Osteoblast (primary cell): ENCODE data around the gene CBX2. TPM values are rescaled to one million over a fixed set of nuclear protein-coding genes. Genes with fewer than 3 reads are reported as not detected.
"Not testable (repeated sequence)": the region's sequence is repeated elsewhere in the genome, so short reads cannot be mapped to it uniquely, and the experiment has no call there.

Experiments used
- DNase-seq: peaks from one replicate; pipeline ENCODE4 v3.0.0; 2011; ENCODE audit warnings: low spot score, mixed read lengths; ENCODE audit not compliant: insufficient read length; ENCODE audit errors: missing footprints
- H2AFZ ChIP-seq: 2 replicates; pipeline ENCODE4 v1.6.0; 2011; ENCODE audit warnings: mild to moderate bottlenecking, low read length
- H3K27ac ChIP-seq: 2 replicates; pipeline ENCODE4 v1.5.1; 2011; ENCODE audit warnings: mild to moderate bottlenecking, low read depth, low read length, moderate library complexity
- H3K27me3 ChIP-seq: 2 replicates; pipeline ENCODE4 v1.6.0; 2012; ENCODE audit warnings: mild to moderate bottlenecking, control low read depth, inconsistent platforms, low read length, moderate library complexity; ENCODE audit not compliant: insufficient read depth
- H3K36me3 ChIP-seq: 2 replicates; pipeline ENCODE4 v1.5.1; 2011; ENCODE audit warnings: mild to moderate bottlenecking, low read length, control low read depth, moderate library complexity; ENCODE audit not compliant: insufficient read depth
- H3K4me1 ChIP-seq: 2 replicates; pipeline ENCODE4 v1.5.1; 2011; ENCODE audit warnings: mild to moderate bottlenecking, low read length, control low read depth, moderate library complexity; ENCODE audit not compliant: insufficient read depth
- H3K4me2 ChIP-seq: 2 replicates; pipeline ENCODE4 v1.6.0; 2011; ENCODE audit warnings: mild to moderate bottlenecking, low read length; ENCODE audit not compliant: insufficient read depth
- H3K4me3 ChIP-seq: fragments of 200-600 bp; sonication (generic); 3 replicates; pipeline ENCODE4 v1.5.1; 2012; ENCODE audit warnings: mild to moderate bottlenecking, low read length, inconsistent platforms; ENCODE audit not compliant: insufficient read depth
- H3K79me2 ChIP-seq: 2 replicates; pipeline ENCODE4 v1.6.0; 2012; ENCODE audit warnings: mild to moderate bottlenecking, low read length, control low read depth, inconsistent platforms; ENCODE audit not compliant: insufficient read depth
- H3K9me3 ChIP-seq: 2 replicates; pipeline ENCODE4 v1.5.1; 2011; ENCODE audit warnings: low read depth, low read length, control low read depth
- H4K20me1 ChIP-seq: 2 replicates; pipeline ENCODE4 v1.6.0; 2012; ENCODE audit warnings: mild to moderate bottlenecking, low read length, control low read depth; ENCODE audit not compliant: insufficient read depth
- total RNA-seq: library from RNA; depleted of rRNA; stranded (reverse); fragments of >200 nt; gene quantifications from 2 replicates; pipeline ENCODE4 v1.2.3, GENCODE V29; 2012
- TF ChIP-seq, protein P1 (sequence below): IDR thresholded peaks from 2 replicates; pipeline ENCODE4 v1.5.1; 2011; ENCODE audit warnings: mild to moderate bottlenecking, low read depth, low read length, moderate library complexity; ENCODE audit errors: extremely low read depth

The CBX2 gene
- total RNA-seq, 1 donor, result 1.1 TPM

DNA sequence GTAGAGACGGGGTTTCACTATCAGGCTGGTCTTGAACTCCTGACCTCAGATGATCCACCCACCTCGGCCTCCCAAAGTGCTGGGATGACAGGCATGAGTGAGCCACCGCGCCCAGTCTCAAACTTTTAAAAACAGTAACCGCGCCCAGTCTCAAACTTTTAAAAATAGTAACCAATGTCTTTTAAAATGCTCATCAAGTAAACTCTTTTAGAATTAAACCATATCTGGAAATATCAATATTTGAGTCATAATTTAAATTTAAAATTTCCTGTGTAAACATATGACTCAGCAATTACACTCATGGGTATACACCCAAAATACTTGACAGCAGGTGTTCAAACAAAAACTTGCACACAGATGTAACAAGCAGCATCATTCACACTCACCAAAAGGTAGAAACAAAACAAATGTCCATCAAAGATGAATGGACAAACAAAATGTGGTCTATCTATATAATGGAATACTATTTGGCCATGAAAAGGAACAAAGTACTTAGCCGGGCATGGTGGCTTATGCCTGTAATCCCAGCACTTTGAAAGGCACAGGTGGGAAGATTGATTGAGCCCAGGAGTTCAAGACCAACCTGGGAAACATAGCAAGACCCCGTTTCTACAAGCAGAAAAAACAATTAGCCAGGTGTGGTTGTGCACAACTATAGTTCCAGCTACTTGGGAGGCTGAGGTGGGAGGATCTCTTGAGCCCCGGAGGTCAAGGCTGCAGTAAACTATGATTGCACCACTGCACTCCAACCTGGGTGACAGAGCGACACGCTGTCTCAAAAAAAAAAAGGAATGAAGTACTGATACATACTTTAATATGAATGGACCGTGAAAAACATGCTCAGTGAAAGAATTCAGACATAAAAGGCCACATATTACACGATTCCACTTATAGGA lies 27.1 kb upstream of the CBX2 start:
- H3K4me2 ChIP-seq, result no peak overlapping the region
- H4K20me1 ChIP-seq, result no peaks in the 10 kb centered on the region
- H3K4me3 ChIP-seq, result no peak overlapping the region
- H3K36me3 ChIP-seq, result no peaks in the 10 kb centered on the region
- H3K27ac ChIP-seq, result no peak overlapping the region
- peak; percentile 17 for DNase-seq
- TF ChIP-seq, protein P1, sequence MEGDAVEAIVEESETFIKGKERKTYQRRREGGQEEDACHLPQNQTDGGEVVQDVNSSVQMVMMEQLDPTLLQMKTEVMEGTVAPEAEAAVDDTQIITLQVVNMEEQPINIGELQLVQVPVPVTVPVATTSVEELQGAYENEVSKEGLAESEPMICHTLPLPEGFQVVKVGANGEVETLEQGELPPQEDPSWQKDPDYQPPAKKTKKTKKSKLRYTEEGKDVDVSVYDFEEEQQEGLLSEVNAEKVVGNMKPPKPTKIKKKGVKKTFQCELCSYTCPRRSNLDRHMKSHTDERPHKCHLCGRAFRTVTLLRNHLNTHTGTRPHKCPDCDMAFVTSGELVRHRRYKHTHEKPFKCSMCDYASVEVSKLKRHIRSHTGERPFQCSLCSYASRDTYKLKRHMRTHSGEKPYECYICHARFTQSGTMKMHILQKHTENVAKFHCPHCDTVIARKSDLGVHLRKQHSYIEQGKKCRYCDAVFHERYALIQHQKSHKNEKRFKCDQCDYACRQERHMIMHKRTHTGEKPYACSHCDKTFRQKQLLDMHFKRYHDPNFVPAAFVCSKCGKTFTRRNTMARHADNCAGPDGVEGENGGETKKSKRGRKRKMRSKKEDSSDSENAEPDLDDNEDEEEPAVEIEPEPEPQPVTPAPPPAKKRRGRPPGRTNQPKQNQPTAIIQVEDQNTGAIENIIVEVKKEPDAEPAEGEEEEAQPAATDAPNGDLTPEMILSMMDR, result no peak
- H3K27me3 ChIP-seq, result peaks cover 43% of the 10 kb centered on the region
- H2AFZ ChIP-seq, result no peak overlapping the region
- H3K9me3 ChIP-seq, result no peaks in the 10 kb centered on the region
- H3K4me1 ChIP-seq, result peaks cover 4% of the 10 kb centered on the region
- no peaks in the 10 kb centered on the region for H3K79me2 ChIP-seq

DNA sequence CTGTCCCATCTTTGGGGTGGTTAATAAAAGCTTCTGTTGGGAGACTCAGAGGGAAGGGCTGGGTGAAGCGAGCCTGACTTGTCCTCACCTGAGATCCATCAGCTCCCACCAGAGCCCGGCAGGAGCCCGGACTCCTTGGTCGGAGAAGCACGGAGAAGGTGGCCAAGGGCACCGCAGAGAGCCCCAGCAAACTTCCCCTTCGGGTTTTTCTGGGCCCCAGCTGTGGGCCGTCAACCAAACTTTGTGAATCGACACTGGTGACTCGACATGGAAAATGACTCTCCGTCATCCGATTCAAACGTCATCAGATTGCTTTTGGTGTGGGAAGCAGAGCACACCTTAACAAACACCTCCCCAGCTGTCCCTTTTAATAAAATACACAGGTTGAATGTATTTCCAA lies 25.8 kb upstream of the CBX2 start:
- H3K4me2 ChIP-seq, result no peak overlapping the region
- DNase-seq, result peak; percentile 67
- H3K4me1 ChIP-seq, result peaks cover 4% of the 10 kb centered on the region
- H3K9me3 ChIP-seq, result no peaks in the 10 kb centered on the region
- no peaks in the 10 kb centered on the region for H3K36me3 ChIP-seq
- no peak overlapping the region for H3K4me3 ChIP-seq
- no peaks in the 10 kb centered on the region for H4K20me1 ChIP-seq
- no peak overlapping the region for H3K27ac ChIP-seq
- no peaks in the 10 kb centered on the region for H3K79me2 ChIP-seq
- H3K27me3 ChIP-seq, result peaks cover 33% of the 10 kb centered on the region
- TF ChIP-seq, protein P1, result no peak
- H2AFZ ChIP-seq, result no peak overlapping the region

DNA sequence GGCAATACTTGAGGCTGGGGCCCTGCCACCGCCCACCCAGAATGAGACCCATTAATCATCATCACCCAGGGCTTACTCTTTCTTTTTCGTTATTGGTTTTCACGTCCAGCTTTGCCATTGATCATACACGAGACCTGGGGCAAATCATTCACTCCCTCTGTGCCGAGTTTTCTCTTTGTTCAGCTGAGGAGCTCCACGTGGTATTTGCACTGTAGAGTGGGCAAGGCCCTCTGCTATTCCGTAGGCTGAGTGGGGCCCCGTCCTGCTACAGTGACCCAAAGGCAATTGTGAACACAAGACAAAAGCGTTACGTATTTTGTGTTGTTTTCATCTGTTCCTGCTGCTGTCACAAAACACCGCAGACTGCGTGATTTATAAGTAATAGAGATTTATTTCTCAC lies 23.6 kb upstream of the CBX2 start:
- Histone ChIP-seq H4K20me1 (no peaks in the 10 kb centered on the region), H3K4me1 (peaks cover 4% of the 10 kb centered on the region), H3K79me2 (no peaks in the 10 kb centered on the region), H3K4me3 (no peak overlapping the region), H2AFZ (no peak overlapping the region), H3K27ac (no peak overlapping the region), H3K36me3 (no peaks in the 10 kb centered on the region), H3K9me3 (no peaks in the 10 kb centered on the region), H3K4me2 (no peak overlapping the region), H3K27me3 (peaks cover 12% of the 10 kb centered on the region)
- peak; percentile 43 for DNase-seq
- TF ChIP-seq, protein P1, result no peak

DNA sequence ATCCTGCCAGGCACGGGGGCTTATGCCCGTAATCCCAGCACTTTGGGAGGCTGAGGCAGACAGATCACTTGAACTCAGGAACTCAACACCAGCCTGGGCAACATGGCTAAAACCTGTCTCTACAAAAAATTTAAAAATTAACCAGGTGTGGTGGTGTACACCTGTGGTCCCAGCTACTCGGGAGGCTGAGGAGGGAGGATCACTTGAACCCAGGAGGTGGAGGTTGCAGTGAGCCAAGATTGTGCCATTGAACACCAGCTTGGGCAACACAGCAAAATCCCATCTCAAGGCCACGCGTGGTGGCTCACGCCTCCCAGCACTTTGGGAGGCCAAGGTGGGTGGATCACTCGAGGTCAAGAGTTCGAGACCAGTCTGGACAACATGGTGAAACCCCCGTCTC lies 23.0 kb upstream of the CBX2 start:
- not testable (repeated sequence) for H4K20me1 ChIP-seq, H3K4me1 ChIP-seq

More for the DNA sequence above, 23.0 kb upstream of the CBX2 start:
- DNase-seq, H3K79me2 ChIP-seq, H2AFZ ChIP-seq, H3K27me3 ChIP-seq, H3K27ac ChIP-seq, H3K36me3 ChIP-seq, H3K9me3 ChIP-seq, H3K4me3 ChIP-seq, H3K4me2 ChIP-seq: not testable (repeated sequence)
